PC-3 (cell line): Measurements from ENCODE around the gene HDGFL2. TPM values are rescaled to one million over a fixed set of nuclear protein-coding genes. Genes with fewer than 3 reads are reported as not detected.

Source experiments
- ATAC-seq: fragments of 200-7000 bp; cut with Tn5 transposase; 2 replicates; pipeline ENCODE4 v1.9.1; 2020; ENCODE audit warnings: mild to moderate bottlenecking, moderate library complexity
- BruUV-seq: library from RNA; stranded (reverse); fragments of 400-500 nt; replicated peaks from 2 replicates; lab custom pipeline; 2021; lab: Mats Ljungman, UMichigan
- CTCF ChIA-PET: fragments of 300-600 bp; sonication (Branson Sonifier 250); formaldehyde crosslinking; loops from one replicate; lab custom pipeline; 2022; ENCODE audit warnings: antibody characterized with exemption; lab: Charles Lee
- POLR2A ChIA-PET: fragments of 300-600 bp; sonication (Branson Sonifier 250); formaldehyde crosslinking; loops from one replicate; lab custom pipeline; 2022; ENCODE audit warnings: antibody characterized with exemption; ENCODE audit not compliant: unreplicated experiment; lab: Charles Lee
- DNase-seq: peaks from one replicate; pipeline ENCODE4 v3.0.0-alpha.2; 2015
- H2AFZ ChIP-seq: fragments of 300-600 bp; sonication (generic); 2 replicates; pipeline ENCODE4 v1.6.0; 2016; ENCODE audit warnings: antibody characterized with exemption, low read length
- H3F3A ChIP-seq: fragments of 300-600 bp; sonication (generic); one replicate; pipeline ENCODE4 v1.6.0; 2017; ENCODE audit warnings: antibody characterized with exemption, low read length, control low read depth, mild to moderate bottlenecking; ENCODE audit not compliant: unreplicated experiment
- H3K27ac ChIP-seq: fragments of 300-600 bp; sonication (generic); 2 replicates; pipeline ENCODE4 v1.5.1; 2016; ENCODE audit warnings: mild to moderate bottlenecking, low read length
- H3K27me3 ChIP-seq: fragments of 300-600 bp; sonication (generic); 2 replicates; pipeline ENCODE4 v1.6.1; 2016; ENCODE audit warnings: low read length, mixed read lengths
- H3K36me3 ChIP-seq: fragments of 300-600 bp; sonication (generic); 2 replicates; pipeline ENCODE4 v1.6.1; 2016; ENCODE audit warnings: low read depth, mixed run types, low read length, mixed read lengths
- H3K4me1 ChIP-seq: fragments of 300-600 bp; sonication (generic); 2 replicates; pipeline ENCODE4 v1.5.1; 2016; ENCODE audit warnings: low read length; ENCODE audit not compliant: insufficient read depth
- H3K4me2 ChIP-seq: fragments of 300-600 bp; sonication (generic); 2 replicates; pipeline ENCODE4 v1.6.0; 2016; ENCODE audit warnings: low read length
- H3K4me3 ChIP-seq: fragments of 300-600 bp; sonication (generic); 2 replicates; pipeline ENCODE4 v1.5.1; 2016; ENCODE audit warnings: mild to moderate bottlenecking, low read length, mixed read lengths
- H3K79me2 ChIP-seq: fragments of 300-600 bp; sonication (generic); 2 replicates; pipeline ENCODE4 v1.6.1; 2017; ENCODE audit warnings: low read length, mixed read lengths
- H3K9ac ChIP-seq: fragments of 300-600 bp; sonication (generic); 2 replicates; pipeline ENCODE4 v1.6.0; 2016; ENCODE audit warnings: mild to moderate bottlenecking, low read length
- H3K9me2 ChIP-seq: fragments of 300-600 bp; sonication (generic); replicated peaks from 2 replicates; pipeline ENCODE4 v1.6.1; 2016; ENCODE audit warnings: mixed run types, low read length, mixed read lengths
- H3K9me3 ChIP-seq: fragments of 300-600 bp; sonication (generic); 2 replicates; pipeline ENCODE4 v1.6.1; 2016; ENCODE audit warnings: low read length, mixed read lengths
- H4K20me1 ChIP-seq: fragments of 300-600 bp; sonication (generic); 2 replicates; pipeline ENCODE4 v1.6.1; 2016; ENCODE audit warnings: low read length, mixed read lengths
- CTCF ChIP-seq: fragments of 300-600 bp; sonication (generic); conservative IDR thresholded peaks from 2 replicates; pipeline ENCODE4 v1.5.1; 2017; ENCODE audit warnings: antibody characterized with exemption, low read depth, mild to moderate bottlenecking, low read length
- EZH2 ChIP-seq: fragments of 300-600 bp; sonication (generic); IDR thresholded peaks from one replicate; pipeline ENCODE4 v1.6.1; 2017; ENCODE audit warnings: antibody characterized with exemption, mild to moderate bottlenecking, low read length; ENCODE audit not compliant: unreplicated experiment
- EZH2phosphoT487 ChIP-seq: fragments of 300-600 bp; sonication (generic); IDR thresholded peaks from 2 replicates; pipeline ENCODE4 v1.6.1; 2018; ENCODE audit warnings: mild to moderate bottlenecking, antibody characterized with exemption, low read length, borderline replicate concordance
- intact Hi-C: fragments of 100-400 bp; cut with micrococcal nuclease; formaldehyde crosslinking; loops from 2 replicates; pipeline ENCODE4 v1.9.0; 2023
- total RNA-seq: library from RNA; depleted of rRNA; stranded (reverse); fragments of >200 nt; gene quantifications from 2 replicates; pipeline ENCODE4 v1.2.3, GENCODE V29; 2014

Gene HDGFL2
- total RNA-seq, 1 experiment from 2014 or later: 111 TPM

GRCh38 chr19:4434391-4434790 is 37.7 kb upstream of the HDGFL2 start:
- Histone ChIP-seq H4K20me1 (no peaks in the 10 kb centered on the region), H3K9me2 (no peaks in the 10 kb centered on the region), H3K4me2 (no peak overlapping the region), H3K9ac (no peak overlapping the region), H3K27ac (no peak overlapping the region), H3K4me1 (no peaks in the 10 kb centered on the region), H3K36me3 (peaks cover 4% of the 10 kb centered on the region; the same call in 1 of the 2 replicates), H2AFZ (no peak overlapping the region), H3K4me3 (no peak overlapping the region), H3K9me3 (no peaks in the 10 kb centered on the region), H3F3A (no peaks in the 10 kb centered on the region), H3K79me2 (no peaks in the 10 kb centered on the region), H3K27me3 (no peaks in the 10 kb centered on the region)
- intact Hi-C loops: no loop called here
- CTCF ChIA-PET: no interaction called here
- BruUV-seq: no TSS peak
- POLR2A ChIA-PET: interaction anchor here (0.5 kb wide), 1 partner anchor 42 kb away, joined by 3 read pairs; no protein-coding TSS in a partner anchor
- ATAC-seq (no peak), DNase-seq (no peak)
- TF ChIP-seq EZH2phosphoT487 (no peak), EZH2 (no peak), CTCF (no peak)

DNA sequence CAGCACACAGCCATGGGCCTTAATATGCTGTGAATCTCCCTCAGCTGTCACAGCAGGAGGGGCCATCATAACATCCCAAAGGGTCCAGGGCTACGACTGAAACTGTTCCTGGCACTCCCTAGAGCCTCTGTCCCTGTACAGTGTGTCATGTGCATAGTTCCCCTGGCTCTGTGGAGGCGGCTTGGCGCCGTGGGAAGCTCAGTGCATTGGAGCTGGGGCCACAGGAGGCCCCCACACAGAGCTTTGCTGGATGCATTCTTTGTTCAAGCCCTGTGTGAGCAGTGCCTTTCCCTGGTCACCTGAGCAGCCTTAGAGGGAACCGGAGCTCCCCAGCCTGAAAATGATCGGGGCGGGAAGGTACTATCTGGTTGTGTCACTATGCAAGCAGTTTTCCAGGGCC is 35.9 kb upstream of the HDGFL2 start:
- ChIA-PET CTCF (no interaction called here), POLR2A (no interaction called here)
- H3K9me2 ChIP-seq: no peaks in the 10 kb centered on the region
- H3K27me3 ChIP-seq: no peaks in the 10 kb centered on the region
- H3F3A ChIP-seq: no peaks in the 10 kb centered on the region
- H3K4me1 ChIP-seq: no peaks in the 10 kb centered on the region
- DNase-seq (no peak), ATAC-seq (no peak)
- no peak overlapping the region for H3K4me3 ChIP-seq
- TF ChIP-seq CTCF (no peak), EZH2 (no peak), EZH2phosphoT487 (no peak)
- no TSS peak for BruUV-seq
- H4K20me1 ChIP-seq: no peaks in the 10 kb centered on the region
- H2AFZ ChIP-seq: no peak overlapping the region
- H3K9ac ChIP-seq: no peak overlapping the region
- no peaks in the 10 kb centered on the region for H3K79me2 ChIP-seq
- intact Hi-C loops: no loop called here
- H3K27ac ChIP-seq: no peak overlapping the region
- no peaks in the 10 kb centered on the region for H3K9me3 ChIP-seq
- H3K4me2 ChIP-seq: no peak overlapping the region
- no peaks in the 10 kb centered on the region; the same call in 1 of the 2 replicates for H3K36me3 ChIP-seq

GRCh38 chr19:4437103-4437502 is 35.0 kb upstream of the HDGFL2 start:
- TF ChIP-seq EZH2phosphoT487: no peak
- no peak for TF ChIP-seq EZH2
- no peak for TF ChIP-seq CTCF
- ATAC-seq (no peak), DNase-seq (no peak)
- no peak overlapping the region for H3K4me2 ChIP-seq
- H4K20me1 ChIP-seq: no peaks in the 10 kb centered on the region
- H3K36me3 ChIP-seq: no peaks in the 10 kb centered on the region; the same call in 1 of the 2 replicates
- no peak overlapping the region for H3K4me3 ChIP-seq
- no peaks in the 10 kb centered on the region for H3K79me2 ChIP-seq
- ChIA-PET POLR2A (no interaction called here), CTCF (no interaction called here)
- H3F3A ChIP-seq: no peaks in the 10 kb centered on the region
- H3K27me3 ChIP-seq: no peaks in the 10 kb centered on the region
- H3K27ac ChIP-seq: no peak overlapping the region
- H3K9ac ChIP-seq: no peak overlapping the region
- intact Hi-C loops: no loop called here
- no peaks in the 10 kb centered on the region for H3K9me3 ChIP-seq
- H3K4me1 ChIP-seq: no peaks in the 10 kb centered on the region
- H2AFZ ChIP-seq: no peak overlapping the region
- BruUV-seq: no TSS peak
- no peaks in the 10 kb centered on the region for H3K9me2 ChIP-seq
